SK-N-SH (cell line): ENCODE results near the gene GPLD1. TPM values are rescaled to one million over a fixed set of nuclear protein-coding genes. Genes with fewer than 3 reads are reported as not detected.

Source experiments
- CTCF ChIA-PET: fragments of 300-600, 350-600 bp; formaldehyde crosslinking; extraction: SDS; loops from one replicate; lab custom pipeline; 2021; lab: Yijun Ruan, JAX
- POLR2A ChIA-PET: fragments of 350-600 bp; sonication (Branson Sonifier 250); formaldehyde crosslinking; extraction: SDS; loops from one replicate; lab custom pipeline; 2020; ENCODE audit warnings: antibody characterized with exemption, inconsistent platforms; lab: Yijun Ruan, JAX
- DNase-seq: peaks from one replicate; pipeline ENCODE4 v3.0.0; 2012
- H2AFZ ChIP-seq: fragments of 200-600 bp; sonication (generic); 2 replicates; pipeline ENCODE4 v1.8.1; 2016; ENCODE audit warnings: antibody characterized with exemption, mild to moderate bottlenecking, low read depth
- H3F3A ChIP-seq: fragments of 200-600 bp; sonication (generic); replicated peaks from 2 replicates; pipeline ENCODE3; 2016; ENCODE audit warnings: antibody characterized with exemption, mild to moderate bottlenecking; ENCODE audit not compliant: insufficient read depth
- H3K27ac ChIP-seq, 2 experiments: fragments of 200-500 bp in 1 of 2; fragments of 200-600 bp in 1 of 2; sonication (Bioruptor generic) in 1 of 2; sonication (generic), shearing (Covaris generic) in 1 of 2; 2 replicates each; pipeline versions ENCODE4 v1.5.1 to v1.6.1; 2014 to 2016; ENCODE audit warnings: low read depth in 2 of 2, inconsistent platforms in 1 of 2, low read length in 1 of 2, mild to moderate bottlenecking in 1 of 2, mixed read lengths in 1 of 2
- H3K27me3 ChIP-seq: fragments of 200-600 bp; sonication (generic), shearing (Covaris generic); 2 replicates; pipeline ENCODE4 v1.6.1; 2016; ENCODE audit warnings: mixed run types; ENCODE audit not compliant: insufficient read depth
- H3K36me3 ChIP-seq, 2 experiments: fragments of 200-500 bp in 1 of 2; fragments of 200-600 bp in 1 of 2; sonication (Bioruptor generic) in 1 of 2; sonication (generic) in 1 of 2; replicated peaks in 1 of 2; 2 replicates each; pipeline versions ENCODE3 to v1.5.1; 2014 to 2016; ENCODE audit warnings: low read length in 1 of 2, mild to moderate bottlenecking in 1 of 2; ENCODE audit not compliant: insufficient read depth in 2 of 2, control insufficient read depth in 1 of 2
- H3K4me1 ChIP-seq, 2 experiments: fragments of 200-500 bp in 1 of 2; fragments of 200-600 bp in 1 of 2; sonication (Bioruptor generic) in 1 of 2; sonication (generic), shearing (Covaris generic) in 1 of 2; 2 replicates each; pipeline versions ENCODE4 v1.5.1 to v1.6.1; 2014 to 2016; ENCODE audit warnings: low read depth in 1 of 2, low read length in 1 of 2, mixed run types in 1 of 2; ENCODE audit not compliant: insufficient read depth in 2 of 2, control insufficient read depth in 1 of 2
- H3K4me2 ChIP-seq: fragments of 200-600 bp; sonication (generic), shearing (Covaris generic); 2 replicates; pipeline ENCODE4 v1.6.1; 2017; ENCODE audit warnings: mixed run types
- H3K4me3 ChIP-seq, 2 experiments: fragments of 200-500 bp in 1 of 2; fragments of 200-600 bp in 1 of 2; sonication (Bioruptor generic) in 1 of 2; sonication (generic), shearing (Covaris generic) in 1 of 2; 2 replicates each; pipeline versions ENCODE4 v1.5.1 to v1.8.1; 2014 to 2016; ENCODE audit warnings: low read depth in 2 of 2, inconsistent platforms in 1 of 2, low read length in 1 of 2, mild to moderate bottlenecking in 1 of 2, mixed read lengths in 1 of 2, moderate library complexity in 1 of 2
- H3K79me2 ChIP-seq: fragments of 200-600 bp; sonication (generic); 2 replicates; pipeline ENCODE4 v1.8.1; 2017; ENCODE audit warnings: mild to moderate bottlenecking; ENCODE audit not compliant: insufficient read depth
- H3K9ac ChIP-seq: fragments of 200-600 bp; sonication (generic); 2 replicates; pipeline ENCODE4 v1.6.1; 2017; ENCODE audit warnings: mixed run types
- H3K9me2 ChIP-seq: fragments of 200-600 bp; sonication (generic); 2 replicates; pipeline ENCODE4 v1.6.1; 2017; ENCODE audit warnings: mixed run types
- H3K9me3 ChIP-seq: fragments of 200-600 bp; sonication (generic); 2 replicates; pipeline ENCODE4 v1.6.1; 2017; ENCODE audit warnings: mixed run types, mild to moderate bottlenecking, moderate library complexity
- H4K20me1 ChIP-seq: fragments of 200-600 bp; sonication (generic); 2 replicates; pipeline ENCODE4 v1.6.1; 2017; ENCODE audit warnings: mild to moderate bottlenecking, mixed run types; ENCODE audit not compliant: insufficient read depth
- CHD2 ChIP-seq: fragments of 150-350 bp; IDR thresholded peaks from 2 replicates; pipeline ENCODE4 v1.6.1; 2018; ENCODE audit warnings: low read length; ENCODE audit not compliant: partially characterized antibody
- ELF1 ChIP-seq: IDR thresholded peaks from 2 replicates; pipeline ENCODE4 v1.4.0; 2012
- FOSL2 ChIP-seq: IDR thresholded peaks from 2 replicates; pipeline ENCODE4 v1.4.0; 2012; ENCODE audit warnings: low read depth, mild to moderate bottlenecking, moderate library complexity, borderline replicate concordance
- FOXM1 ChIP-seq: IDR thresholded peaks from 2 replicates; pipeline ENCODE4 v1.4.0; 2012; ENCODE audit warnings: low read depth, mild to moderate bottlenecking
- GABPA ChIP-seq: IDR thresholded peaks from 2 replicates; pipeline ENCODE4 v1.4.0; 2012; ENCODE audit warnings: low read depth, mild to moderate bottlenecking
- POLR2AphosphoS5 ChIP-seq: IDR thresholded peaks from 2 replicates; pipeline ENCODE4 v1.6.1; 2012; ENCODE audit warnings: low read depth, low read length
- RAD21 ChIP-seq: IDR thresholded peaks from 2 replicates; pipeline ENCODE4 v1.6.1; 2012; ENCODE audit warnings: mild to moderate bottlenecking, low read length
- TAF1 ChIP-seq: IDR thresholded peaks from 2 replicates; pipeline ENCODE4 v1.6.1; 2012; ENCODE audit warnings: low read depth, mild to moderate bottlenecking, low read length, moderate library complexity, borderline replicate concordance
- TEAD4 ChIP-seq: IDR thresholded peaks from 2 replicates; pipeline ENCODE4 v1.4.0; 2012; ENCODE audit warnings: mild to moderate bottlenecking, borderline replicate concordance; ENCODE audit not compliant: insufficient read depth
- WGBS: methylation state at CpG from one replicate; pipeline ENCODE4 v1.1.6; 2017; ENCODE audit warnings: low lambda C conversion rate; 5-methylcytosine and 5-hydroxymethylcytosine counted together
- polyA plus RNA-seq, 3 experiments: library from polyadenylated mRNA; depleted of rRNA; stranded (reverse); fragments of >200 nt; gene quantifications; 2 replicates each; pipeline ENCODE4 v1.2.3, GENCODE V29; 2012
- TF ChIP-seq, protein P1 (sequence below): fragments of 150-350 bp; IDR thresholded peaks from 2 replicates; pipeline ENCODE4 v1.6.1; 2017; ENCODE audit warnings: antibody characterized with exemption, low read length, low read depth, borderline replicate concordance
- TF ChIP-seq, protein P2 (sequence below): IDR thresholded peaks from 2 replicates; pipeline ENCODE4 v1.6.1; 2012; ENCODE audit warnings: mild to moderate bottlenecking, low read depth, low read length, moderate library complexity
- TF ChIP-seq, protein P3 (sequence below): IDR thresholded peaks from 2 replicates; pipeline ENCODE4; 2012

GPLD1 gene
- polyA plus RNA-seq, 1 of the 3 experiments (the other 2 are of a cell fraction) = 0.94 TPM

DNA sequence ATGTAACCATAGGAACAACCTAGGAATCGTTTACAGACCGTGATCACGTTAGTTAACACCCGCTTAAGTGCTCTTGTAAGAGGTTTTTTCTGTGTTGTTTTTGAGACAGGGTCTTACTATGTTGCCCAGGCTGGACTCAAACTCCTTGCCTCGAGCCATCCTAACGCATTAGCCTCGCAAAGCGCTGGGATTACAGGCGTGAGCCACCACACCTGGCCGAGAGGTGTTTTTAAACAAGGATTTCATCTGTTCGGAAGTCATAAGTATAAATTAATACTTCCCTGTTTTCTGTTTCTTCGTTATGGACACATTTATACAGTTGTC is 85.9 kb downstream of the GPLD1 start:
- H3K79me2 ChIP-seq = peaks cover 46% of the 10 kb centered on the region
- H3K9ac ChIP-seq = peak overlapping the region; percentile 64
- no peaks in the 10 kb centered on the region for H3K9me2 ChIP-seq
- 4% methylated on average over 12 of the region's 12 CpGs for WGBS
- H2AFZ ChIP-seq = peak overlapping the region; percentile 100
- no peaks in the 10 kb centered on the region for H3F3A ChIP-seq
- no peak overlapping the region for H3K27ac ChIP-seq
- H3K4me2 ChIP-seq = peak overlapping the region; percentile 83
- peak overlapping the region; percentile 76 to 98 for H3K4me3 ChIP-seq
- H3K9me3 ChIP-seq = no peaks in the 10 kb centered on the region
- no peaks in the 10 kb centered on the region for H4K20me1 ChIP-seq
- peaks cover 23 to 26% of the 10 kb centered on the region in 2 experiments for H3K36me3 ChIP-seq
- CTCF ChIA-PET = interaction anchor here (1.6 kb wide), 1 partner anchor 11 kb away, joined by 4 read pairs; no protein-coding TSS in a partner anchor
- POLR2A ChIA-PET = interaction anchor here (0.7 kb wide), 1 partner anchor 122 kb away, joined by 4 read pairs; no protein-coding TSS in a partner anchor
- peaks cover 4 to 14% of the 10 kb centered on the region in 2 experiments; a peak in 2 of 4 replicates for H3K4me1 ChIP-seq
- TF ChIP-seq TEAD4 (no peak), FOXM1 (no peak), CHD2 (no peak), ELF1 (no peak), TAF1 (no peak), FOSL2 (no peak), GABPA (no peak), POLR2AphosphoS5 (no peak), RAD21 (no peak)
- TF ChIP-seq, protein P1, sequence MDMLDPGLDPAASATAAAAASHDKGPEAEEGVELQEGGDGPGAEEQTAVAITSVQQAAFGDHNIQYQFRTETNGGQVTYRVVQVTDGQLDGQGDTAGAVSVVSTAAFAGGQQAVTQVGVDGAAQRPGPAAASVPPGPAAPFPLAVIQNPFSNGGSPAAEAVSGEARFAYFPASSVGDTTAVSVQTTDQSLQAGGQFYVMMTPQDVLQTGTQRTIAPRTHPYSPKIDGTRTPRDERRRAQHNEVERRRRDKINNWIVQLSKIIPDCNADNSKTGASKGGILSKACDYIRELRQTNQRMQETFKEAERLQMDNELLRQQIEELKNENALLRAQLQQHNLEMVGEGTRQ = no peak
- TF ChIP-seq, protein P2, sequence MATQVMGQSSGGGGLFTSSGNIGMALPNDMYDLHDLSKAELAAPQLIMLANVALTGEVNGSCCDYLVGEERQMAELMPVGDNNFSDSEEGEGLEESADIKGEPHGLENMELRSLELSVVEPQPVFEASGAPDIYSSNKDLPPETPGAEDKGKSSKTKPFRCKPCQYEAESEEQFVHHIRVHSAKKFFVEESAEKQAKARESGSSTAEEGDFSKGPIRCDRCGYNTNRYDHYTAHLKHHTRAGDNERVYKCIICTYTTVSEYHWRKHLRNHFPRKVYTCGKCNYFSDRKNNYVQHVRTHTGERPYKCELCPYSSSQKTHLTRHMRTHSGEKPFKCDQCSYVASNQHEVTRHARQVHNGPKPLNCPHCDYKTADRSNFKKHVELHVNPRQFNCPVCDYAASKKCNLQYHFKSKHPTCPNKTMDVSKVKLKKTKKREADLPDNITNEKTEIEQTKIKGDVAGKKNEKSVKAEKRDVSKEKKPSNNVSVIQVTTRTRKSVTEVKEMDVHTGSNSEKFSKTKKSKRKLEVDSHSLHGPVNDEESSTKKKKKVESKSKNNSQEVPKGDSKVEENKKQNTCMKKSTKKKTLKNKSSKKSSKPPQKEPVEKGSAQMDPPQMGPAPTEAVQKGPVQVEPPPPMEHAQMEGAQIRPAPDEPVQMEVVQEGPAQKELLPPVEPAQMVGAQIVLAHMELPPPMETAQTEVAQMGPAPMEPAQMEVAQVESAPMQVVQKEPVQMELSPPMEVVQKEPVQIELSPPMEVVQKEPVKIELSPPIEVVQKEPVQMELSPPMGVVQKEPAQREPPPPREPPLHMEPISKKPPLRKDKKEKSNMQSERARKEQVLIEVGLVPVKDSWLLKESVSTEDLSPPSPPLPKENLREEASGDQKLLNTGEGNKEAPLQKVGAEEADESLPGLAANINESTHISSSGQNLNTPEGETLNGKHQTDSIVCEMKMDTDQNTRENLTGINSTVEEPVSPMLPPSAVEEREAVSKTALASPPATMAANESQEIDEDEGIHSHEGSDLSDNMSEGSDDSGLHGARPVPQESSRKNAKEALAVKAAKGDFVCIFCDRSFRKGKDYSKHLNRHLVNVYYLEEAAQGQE = no peak
- TF ChIP-seq, protein P3, sequence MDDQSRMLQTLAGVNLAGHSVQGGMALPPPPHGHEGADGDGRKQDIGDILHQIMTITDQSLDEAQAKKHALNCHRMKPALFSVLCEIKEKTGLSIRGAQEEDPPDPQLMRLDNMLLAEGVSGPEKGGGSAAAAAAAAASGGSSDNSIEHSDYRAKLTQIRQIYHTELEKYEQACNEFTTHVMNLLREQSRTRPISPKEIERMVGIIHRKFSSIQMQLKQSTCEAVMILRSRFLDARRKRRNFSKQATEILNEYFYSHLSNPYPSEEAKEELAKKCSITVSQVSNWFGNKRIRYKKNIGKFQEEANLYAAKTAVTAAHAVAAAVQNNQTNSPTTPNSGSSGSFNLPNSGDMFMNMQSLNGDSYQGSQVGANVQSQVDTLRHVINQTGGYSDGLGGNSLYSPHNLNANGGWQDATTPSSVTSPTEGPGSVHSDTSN = no peak
- no peaks in the 10 kb centered on the region for H3K27me3 ChIP-seq
- no peak for DNase-seq
